ENCODE results near the gene EIF4G1.

EIF4G1 gene

GRCh38 chr3:184305577-184305976 is 8.8 kb upstream of the EIF4G1 start:
- peak; percentile 73 for DNase-seq (ENCODE audit: low spot score)

DNA sequence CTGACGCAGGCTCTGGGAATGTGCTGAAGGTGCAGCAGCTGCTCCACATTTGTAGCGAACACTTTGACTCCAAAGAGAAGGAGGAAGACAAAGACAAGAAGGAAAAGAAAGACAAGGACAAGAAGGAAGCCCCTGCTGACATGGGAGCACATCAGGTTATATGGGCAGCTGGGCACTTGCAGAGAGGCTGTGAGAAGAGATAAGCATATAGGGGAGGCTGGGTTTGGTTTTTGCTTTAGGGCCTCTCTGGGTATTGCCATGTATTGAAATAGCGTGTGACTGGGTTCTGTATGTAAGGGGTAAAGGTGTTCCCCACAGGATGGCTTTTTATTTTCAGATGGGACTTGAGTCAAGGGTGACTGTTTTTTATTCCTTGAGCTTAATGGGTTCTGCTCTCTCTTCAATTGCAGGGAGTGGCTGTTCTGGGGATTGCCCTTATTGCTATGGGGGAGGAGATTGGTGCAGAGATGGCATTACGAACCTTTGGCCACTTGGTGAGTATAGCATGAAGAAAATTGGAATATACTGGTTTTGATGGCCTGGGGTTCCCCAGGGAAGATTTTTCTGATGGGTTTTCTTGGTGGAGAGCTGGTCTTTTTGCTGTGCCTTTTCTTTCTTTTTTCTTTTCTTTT is 7.9 kb upstream of the EIF4G1 start:
- peak; percentile 78 for DNase-seq (ENCODE audit: low spot score)

GRCh38 chr3:184307915-184308314 is 6.5 kb upstream of the EIF4G1 start:
- DNase-seq (ENCODE audit: low spot score), result peak; percentile 66

DNA sequence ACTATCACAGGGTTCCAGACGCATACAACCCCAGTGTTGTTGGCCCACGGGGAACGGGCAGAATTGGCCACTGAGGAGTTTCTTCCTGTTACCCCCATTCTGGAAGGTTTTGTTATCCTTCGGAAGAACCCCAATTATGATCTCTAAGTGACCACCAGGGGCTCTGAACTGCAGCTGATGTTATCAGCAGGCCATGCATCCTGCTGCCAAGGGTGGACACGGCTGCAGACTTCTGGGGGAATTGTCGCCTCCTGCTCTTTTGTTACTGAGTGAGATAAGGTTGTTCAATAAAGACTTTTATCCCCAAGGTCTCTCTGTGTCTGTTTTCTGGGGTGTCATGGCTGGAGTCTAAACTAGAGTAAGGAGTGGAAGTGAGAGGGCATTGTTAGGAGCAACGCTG is 5.7 kb upstream of the EIF4G1 start:
- peak; percentile 21 for DNase-seq (ENCODE audit: low spot score)

DNA sequence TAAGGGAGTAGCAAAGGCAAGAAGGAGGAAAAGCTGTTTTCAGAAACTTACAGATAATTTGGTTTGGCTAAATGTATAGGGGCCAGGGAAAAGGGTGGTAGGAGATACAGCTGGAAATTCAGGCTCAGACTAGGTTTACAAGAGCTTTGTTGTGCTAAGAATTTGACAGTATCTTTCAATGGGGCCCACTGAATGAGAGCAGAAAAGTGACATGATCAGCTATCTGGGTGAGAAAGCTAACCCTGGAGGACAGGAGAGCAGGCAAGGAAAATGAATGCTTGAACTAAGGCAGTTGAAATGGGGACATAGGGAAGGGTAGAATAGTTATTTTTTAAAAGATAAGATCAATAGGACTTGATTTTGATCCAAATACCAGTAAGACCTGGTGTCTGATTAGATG is 2.8 kb upstream of the EIF4G1 start:
- no peak for DNase-seq (ENCODE audit: low spot score)

DNA sequence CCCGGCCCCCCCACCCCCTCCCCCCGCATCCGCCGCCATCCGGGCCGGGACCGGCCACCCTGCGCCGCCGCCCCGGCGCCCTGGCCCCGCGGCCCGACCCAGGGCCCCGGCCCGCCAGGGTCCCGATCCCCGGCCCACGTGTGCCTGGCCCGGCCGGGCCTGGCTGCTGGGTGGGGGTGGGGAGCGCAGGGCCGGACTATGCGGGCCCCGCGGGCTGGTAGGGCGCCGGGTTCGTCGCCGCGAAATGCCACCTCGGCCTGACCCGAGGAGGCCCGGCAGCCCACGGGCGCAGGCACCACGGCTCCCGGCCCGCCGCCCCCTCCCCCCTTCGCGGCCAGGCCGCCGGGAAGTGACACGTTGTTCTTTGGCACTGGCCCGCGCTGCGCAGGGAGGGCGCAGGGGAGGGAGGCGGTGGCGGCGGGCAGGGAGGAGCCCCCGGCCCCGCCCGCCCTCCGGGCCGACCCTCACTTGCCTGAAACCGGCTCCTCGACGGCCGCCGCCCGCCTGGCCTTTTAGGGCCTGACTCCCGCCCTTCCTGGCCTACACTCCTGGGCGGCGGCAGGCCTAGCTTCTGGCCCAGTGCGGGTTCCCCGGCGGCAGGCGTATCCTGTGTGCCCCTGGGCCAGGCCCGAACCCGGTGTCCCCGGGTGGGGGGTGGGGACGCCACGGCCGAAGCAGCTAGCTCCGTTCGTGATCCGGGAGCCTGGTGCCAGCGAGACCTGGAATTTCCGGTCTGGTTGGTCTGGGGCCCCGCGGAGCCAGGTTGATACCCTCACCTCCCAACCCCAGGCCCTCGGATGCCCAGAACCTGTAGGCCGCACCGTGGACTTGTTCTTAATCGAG is 515 bp downstream of the EIF4G1 start:
- peak; percentile 59 for DNase-seq (ENCODE audit: low spot score)

DNA sequence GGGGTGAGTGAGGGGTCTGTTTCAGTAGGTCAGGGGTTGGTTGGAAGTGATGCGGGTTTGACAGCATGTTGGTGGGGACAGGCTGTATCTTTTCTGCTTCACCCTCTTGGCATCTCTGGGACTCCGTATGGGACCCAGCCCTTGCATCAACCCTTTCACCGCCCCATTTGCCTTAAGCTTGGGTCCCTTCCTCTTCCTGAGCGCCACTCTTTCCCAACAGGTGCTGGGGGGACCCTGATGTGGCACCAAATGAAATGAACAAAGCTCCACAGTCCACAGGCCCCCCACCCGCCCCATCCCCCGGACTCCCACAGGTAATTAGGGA is 1.1 kb downstream of the EIF4G1 start:
- peak; percentile 41 for DNase-seq (ENCODE audit: low spot score)

DNA sequence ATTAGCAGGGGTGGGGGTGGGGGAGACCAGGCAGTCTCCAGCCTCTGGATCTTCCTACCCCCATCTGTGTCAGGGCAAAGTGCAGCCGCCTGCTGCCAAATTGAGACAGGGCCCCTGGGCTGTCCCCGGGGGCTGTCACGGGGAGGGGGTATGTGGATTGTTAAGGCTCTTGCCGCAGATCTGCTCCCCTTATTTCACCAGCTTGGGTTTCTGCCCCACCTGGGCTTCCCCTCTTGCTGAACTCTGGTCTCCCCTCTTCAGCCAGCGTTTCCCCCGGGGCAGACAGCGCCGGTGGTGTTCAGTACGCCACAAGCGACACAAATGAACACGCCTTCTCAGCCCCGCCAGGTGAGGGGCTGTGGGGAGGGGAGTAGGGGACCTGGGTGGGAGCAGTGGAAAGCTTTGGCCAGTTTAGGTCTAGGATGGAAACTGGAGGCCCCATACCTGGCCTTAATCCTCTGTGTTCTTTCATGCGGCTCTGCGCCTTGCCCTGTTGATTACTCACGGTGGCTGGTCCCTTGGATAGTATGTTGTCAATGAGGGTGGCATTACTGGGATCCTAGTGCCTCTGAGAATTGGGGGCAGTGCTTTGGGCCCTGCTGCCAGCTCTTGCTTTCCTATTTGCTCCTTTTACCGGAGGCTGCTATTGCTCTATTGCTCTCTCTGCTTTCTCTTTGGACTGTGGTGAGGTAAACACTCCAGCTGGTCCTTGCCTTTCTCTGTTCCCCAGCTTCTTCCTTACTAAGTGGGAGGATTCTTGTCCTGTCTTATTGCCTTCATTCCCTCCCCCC is 1.7 kb downstream of the EIF4G1 start:
- peak; percentile 36 for DNase-seq (ENCODE audit: low spot score)

- DNase-seq (ENCODE audit: low spot score), result no peak
Measured at GRCh38 chr3:184316792-184317191, 2.4 kb downstream of the EIF4G1 start.

DNA sequence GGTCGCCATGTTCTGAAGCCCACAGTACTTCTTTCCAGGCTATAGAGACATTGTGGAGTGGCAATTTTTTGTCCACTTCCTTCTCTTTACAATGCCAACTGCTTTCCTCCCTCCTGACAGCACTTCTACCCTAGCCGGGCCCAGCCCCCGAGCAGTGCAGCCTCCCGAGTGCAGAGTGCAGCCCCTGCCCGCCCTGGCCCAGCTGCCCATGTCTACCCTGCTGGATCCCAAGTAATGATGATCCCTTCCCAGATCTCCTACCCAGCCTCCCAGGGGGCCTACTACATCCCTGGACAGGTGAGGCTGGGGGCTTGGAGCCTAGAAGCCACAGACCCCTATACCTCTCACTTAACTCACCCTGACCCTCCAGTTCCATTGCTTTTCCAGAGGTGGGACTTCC is 2.8 kb downstream of the EIF4G1 start:
- DNase-seq (ENCODE audit: low spot score), result no peak

DNA sequence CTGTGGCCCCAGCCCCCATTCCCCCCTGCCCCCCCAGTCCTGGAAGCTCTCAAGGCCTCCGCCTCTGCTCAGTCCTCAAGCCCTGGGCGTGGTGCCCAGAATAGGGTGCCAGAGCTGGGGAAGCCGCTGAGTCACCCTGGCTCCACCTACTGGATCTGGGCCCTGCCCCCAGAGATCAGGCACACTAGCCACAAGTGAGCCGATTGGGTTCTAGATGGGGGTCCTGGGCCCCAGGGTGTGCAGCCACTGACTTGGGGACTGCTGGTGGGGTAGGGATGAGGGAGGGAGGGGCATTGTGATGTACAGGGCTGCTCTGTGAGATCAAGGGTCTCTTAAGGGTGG is 5.7 kb downstream of the EIF4G1 start:
- peak; percentile 97 for DNase-seq (ENCODE audit: low spot score)

DNA sequence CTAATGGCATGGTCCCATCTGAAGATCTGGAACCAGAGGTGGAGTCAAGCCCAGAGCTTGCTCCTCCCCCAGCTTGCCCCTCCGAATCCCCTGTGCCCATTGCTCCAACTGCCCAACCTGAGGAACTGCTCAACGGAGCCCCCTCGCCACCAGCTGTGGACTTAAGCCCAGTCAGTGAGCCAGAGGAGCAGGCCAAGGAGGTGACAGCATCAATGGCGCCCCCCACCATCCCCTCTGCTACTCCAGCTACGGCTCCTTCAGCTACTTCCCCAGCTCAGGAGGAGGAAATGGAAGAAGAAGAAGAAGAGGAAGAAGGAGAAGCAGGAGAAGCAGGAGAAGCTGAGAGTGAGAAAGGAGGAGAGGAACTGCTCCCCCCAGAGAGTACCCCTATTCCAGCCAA is 7.3 kb downstream of the EIF4G1 start:
- DNase-seq (ENCODE audit: low spot score), result no peak

DNA sequence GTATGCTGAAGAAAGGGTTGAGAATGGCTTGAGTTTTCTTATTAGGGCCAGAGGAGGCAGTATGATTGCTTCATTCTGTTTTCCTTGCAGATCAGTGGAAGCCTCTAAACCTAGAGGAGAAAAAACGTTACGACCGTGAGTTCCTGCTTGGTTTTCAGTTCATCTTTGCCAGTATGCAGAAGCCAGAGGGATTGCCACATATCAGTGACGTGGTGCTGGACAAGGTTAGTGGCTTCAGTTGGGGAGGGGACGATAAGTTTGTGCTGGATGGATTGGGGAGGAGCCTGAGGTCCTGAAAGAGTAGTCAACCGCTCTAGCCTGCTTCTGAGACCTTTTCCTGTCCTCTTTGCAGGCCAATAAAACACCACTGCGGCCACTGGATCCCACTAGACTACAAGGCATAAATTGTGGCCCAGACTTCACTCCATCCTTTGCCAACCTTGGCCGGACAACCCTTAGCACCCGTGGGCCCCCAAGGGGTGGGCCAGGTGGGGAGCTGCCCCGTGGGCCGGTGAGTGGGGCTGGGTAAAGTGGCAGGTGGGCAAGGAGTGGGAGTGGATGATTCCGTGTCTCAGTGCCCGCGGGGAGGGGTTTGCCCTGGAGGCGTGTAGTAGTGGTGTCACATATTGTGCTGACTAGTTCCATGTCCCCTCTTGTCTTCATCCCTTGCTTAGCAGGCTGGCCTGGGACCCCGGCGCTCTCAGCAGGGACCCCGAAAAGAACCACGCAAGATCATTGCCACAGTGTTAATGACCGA is 8.5 kb downstream of the EIF4G1 start:
- no peak for DNase-seq (ENCODE audit: low spot score)

DNA sequence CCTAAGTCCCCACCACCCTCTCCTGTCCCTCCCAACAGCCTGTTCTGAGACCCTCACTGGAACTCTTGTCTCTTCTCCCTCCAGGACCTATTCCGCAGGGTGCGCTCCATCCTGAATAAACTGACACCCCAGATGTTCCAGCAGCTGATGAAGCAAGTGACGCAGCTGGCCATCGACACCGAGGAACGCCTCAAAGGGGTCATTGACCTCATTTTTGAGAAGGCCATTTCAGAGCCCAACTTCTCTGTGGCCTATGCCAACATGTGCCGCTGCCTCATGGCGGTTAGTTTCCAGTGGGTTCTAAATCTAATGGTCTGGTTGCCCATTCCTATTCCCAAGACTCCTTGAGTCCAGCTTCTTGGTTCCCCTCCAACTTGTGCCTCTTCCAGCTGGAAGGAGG is 9.3 kb downstream of the EIF4G1 start:
- no peak for DNase-seq (ENCODE audit: low spot score)

GRCh38 chr3:184325269-184325668 is 10.9 kb downstream of the EIF4G1 start:
- no peak for DNase-seq (ENCODE audit: low spot score)

DNA sequence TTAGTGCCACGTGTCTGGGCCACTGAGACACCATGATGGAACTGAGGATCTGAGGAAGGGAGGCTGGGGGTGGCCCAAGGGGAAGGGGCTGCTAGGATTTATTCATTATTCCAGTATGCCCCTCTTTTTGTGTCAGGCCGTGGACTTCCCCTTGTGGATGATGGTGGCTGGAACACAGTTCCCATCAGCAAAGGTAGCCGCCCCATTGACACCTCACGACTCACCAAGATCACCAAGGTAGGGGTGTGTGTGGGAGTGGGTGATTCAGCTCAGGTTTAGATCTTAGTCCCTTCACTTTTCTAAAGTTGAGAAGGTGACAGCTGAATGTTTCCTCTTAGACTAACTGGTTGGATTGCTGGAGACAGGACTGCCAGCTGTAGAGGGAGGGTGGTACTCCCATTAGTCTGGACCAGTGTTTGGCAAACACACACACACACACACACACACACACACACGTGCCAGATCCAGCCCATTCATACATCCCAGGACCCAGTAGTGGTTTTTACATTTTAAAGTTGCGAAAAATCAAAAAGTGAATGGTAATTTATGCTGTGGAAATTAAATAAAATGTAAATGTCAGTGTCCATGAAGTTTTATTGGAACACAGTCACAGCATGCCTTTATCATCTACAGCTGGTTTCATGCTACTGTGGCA is 11.4 kb downstream of the EIF4G1 start:
- no peak for DNase-seq (ENCODE audit: low spot score)

GRCh38 chr3:184327171-184327570 is 12.8 kb downstream of the EIF4G1 start:
- DNase-seq (ENCODE audit: low spot score), result no peak

DNA sequence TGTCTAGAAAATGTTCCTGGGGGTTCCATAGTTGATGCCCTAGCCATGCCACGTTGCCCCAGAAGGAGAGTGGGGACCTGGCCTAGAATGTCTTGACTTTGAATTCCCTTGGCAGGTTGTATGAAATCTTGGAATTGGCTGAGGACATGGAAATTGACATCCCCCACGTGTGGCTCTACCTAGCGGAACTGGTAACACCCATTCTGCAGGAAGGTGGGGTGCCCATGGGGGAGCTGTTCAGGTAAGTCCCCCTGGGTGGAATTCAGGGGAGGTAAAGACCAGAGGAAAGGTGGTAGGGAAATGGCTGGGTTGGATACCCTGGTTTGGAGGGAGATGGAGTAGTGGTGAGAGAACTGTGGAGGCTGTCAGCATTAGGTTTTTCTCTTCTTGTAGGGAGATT is 14.1 kb downstream of the EIF4G1 start:
- no peak for DNase-seq (ENCODE audit: low spot score)

DNA sequence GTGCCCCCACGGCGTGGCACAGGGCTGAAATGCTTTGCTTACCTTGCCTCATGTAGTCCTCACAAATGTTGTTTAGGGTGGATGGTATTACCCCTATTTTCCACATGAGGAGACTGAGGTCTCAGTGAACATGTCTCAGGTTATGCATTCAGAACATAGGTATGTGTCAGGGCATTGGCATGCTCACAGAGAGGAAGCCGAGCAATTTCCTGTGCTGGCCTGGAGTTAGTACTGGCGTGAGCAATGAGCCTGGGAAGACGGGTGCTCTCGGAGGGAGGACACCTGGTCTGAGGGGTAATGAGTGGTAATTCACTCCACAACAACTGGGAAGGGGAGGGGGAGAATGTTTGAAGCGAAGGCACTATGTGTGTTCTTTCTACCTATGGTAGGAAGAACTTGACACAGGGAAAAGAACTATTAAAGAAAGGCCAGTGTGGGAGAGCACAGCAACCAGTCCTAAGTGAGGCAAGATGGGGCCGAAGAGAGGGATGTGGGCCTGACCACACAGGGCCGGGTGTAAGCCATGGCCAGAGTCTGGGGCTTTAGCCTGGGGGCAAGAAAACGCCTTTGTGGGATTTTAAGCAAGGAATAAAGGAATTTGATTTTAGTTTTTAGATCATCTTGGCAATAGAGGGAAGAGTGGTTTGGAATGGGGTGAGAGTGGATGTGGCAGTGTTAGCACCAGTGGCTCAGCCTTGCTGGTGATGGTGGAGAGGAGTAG is 18.1 kb downstream of the EIF4G1 start:
- no peak for DNase-seq (ENCODE audit: low spot score)

- peak; percentile 35 for DNase-seq (ENCODE audit: low spot score)
Measured at GRCh38 chr3:184333190-184333589, 18.8 kb downstream of the EIF4G1 start.

DNA sequence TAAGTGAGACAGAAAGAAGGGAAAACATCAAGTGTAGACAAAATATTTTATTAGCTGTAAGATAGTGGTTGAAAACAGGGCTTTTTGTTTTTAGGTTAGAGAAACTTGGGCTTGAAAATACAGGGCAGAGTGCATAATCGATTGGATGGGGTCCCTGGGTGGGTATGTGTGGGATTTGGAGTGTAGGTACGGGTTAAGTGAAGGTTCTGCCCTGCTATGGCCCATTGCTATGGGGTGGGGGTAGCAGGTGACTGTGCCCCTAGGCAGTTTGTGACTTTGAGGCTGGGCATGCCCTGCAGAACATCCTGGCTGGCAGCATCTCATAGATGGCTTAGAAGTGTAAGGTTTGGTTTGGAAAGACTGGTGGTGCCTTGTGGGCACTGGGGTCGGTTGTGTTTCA is 19.3 kb downstream of the EIF4G1 start:
- DNase-seq (ENCODE audit: low spot score), result no peak
